H1 (cell line): ENCODE measurements around the gene CFAP100. TPM values are rescaled to one million over a fixed set of nuclear protein-coding genes. Genes with fewer than 3 reads are reported as not detected.

Experiments
- CTCF ChIA-PET: fragments of 300-600 bp; sonication (Branson Sonifier 250); formaldehyde crosslinking; loops from one replicate; lab custom pipeline; 2021; ENCODE audit not compliant: partially characterized antibody; lab: Charles Lee
- POLR2A ChIA-PET: fragments of 300-600 bp; sonication (Branson Sonifier 250); formaldehyde crosslinking; loops from one replicate; lab custom pipeline; 2021; ENCODE audit warnings: inconsistent platforms; ENCODE audit not compliant: partially characterized antibody; lab: Charles Lee
- DNase-seq, 2 experiments: peaks; one replicate each; pipeline versions ENCODE4 v3.0.0 to v3.0.0-alpha.2; 2010 to 2022; ENCODE audit warnings: low spot score in 2 of 2, low read depth in 1 of 2, mixed read lengths in 1 of 2
- FAIRE-seq: peaks from 2 replicates; lab custom pipeline; 2011; peaks lifted over from hg19 to GRCh38; lab: Jason Lieb, UNC
- H2AFZ ChIP-seq: 2 replicates; pipeline ENCODE4 v1.8.1; 2012; ENCODE audit warnings: low read length, inconsistent platforms
- H2AK5ac ChIP-seq: 2 replicates; pipeline ENCODE4 v1.6.1; 2013; ENCODE audit warnings: low read depth, low read length
- H2BK120ac ChIP-seq: replicated peaks from 2 replicates; pipeline ENCODE3; 2013; ENCODE audit warnings: low read depth, low read length, inconsistent platforms
- H2BK12ac ChIP-seq: 2 replicates; pipeline ENCODE4 v1.6.1; 2013; ENCODE audit warnings: low read depth, low read length
- H2BK15ac ChIP-seq: 2 replicates; pipeline ENCODE4 v1.6.1; 2013; ENCODE audit warnings: low read length
- H2BK20ac ChIP-seq: 2 replicates; pipeline ENCODE4 v1.6.1; 2013; ENCODE audit warnings: low read length
- H2BK5ac ChIP-seq: 2 replicates; pipeline ENCODE4 v1.6.1; 2013; ENCODE audit warnings: low read depth, low read length
- H3K14ac ChIP-seq: 2 replicates; pipeline ENCODE4 v1.6.1; 2013; ENCODE audit warnings: inconsistent platforms; ENCODE audit not compliant: insufficient read length
- H3K18ac ChIP-seq: 2 replicates; pipeline ENCODE4 v1.6.1; 2013; ENCODE audit warnings: low read length; ENCODE audit errors: extremely low read depth
- H3K23ac ChIP-seq: 2 replicates; pipeline ENCODE4 v1.6.1; 2013; ENCODE audit warnings: inconsistent platforms; ENCODE audit not compliant: insufficient read length
- H3K23me2 ChIP-seq: 2 replicates; pipeline ENCODE4 v1.6.1; 2013; ENCODE audit warnings: low read depth, low read length
- H3K27ac ChIP-seq: 2 replicates; pipeline ENCODE4 v1.6.1; 2011; ENCODE audit warnings: low read depth, low read length, inconsistent platforms
- H3K27me3 ChIP-seq, 4 experiments: replicated peaks in 1 of 4; 1 replicate in 1 of 4; 2 replicates in 3 of 4; pipeline versions ENCODE4 v1.6.1 to v1.8.1; 2011 to 2013; ENCODE audit warnings: low read length in 3 of 4, mild to moderate bottlenecking in 3 of 4, inconsistent platforms in 2 of 4, mixed read lengths in 2 of 4, moderate library complexity in 1 of 4; ENCODE audit not compliant: control insufficient read depth in 3 of 4, insufficient read depth in 3 of 4; ENCODE audit errors: extremely low read depth in 1 of 4
- H3K36me3 ChIP-seq, 4 experiments: 2 replicates each; pipeline versions ENCODE4 v1.6.1 to v1.8.1; 2011 to 2013; ENCODE audit warnings: mild to moderate bottlenecking in 4 of 4, low read length in 3 of 4, moderate library complexity in 2 of 4, control low read depth in 1 of 4, inconsistent platforms in 1 of 4; ENCODE audit not compliant: insufficient read depth in 4 of 4, control insufficient read depth in 2 of 4
- H3K4ac ChIP-seq: replicated peaks from 2 replicates; pipeline ENCODE3; 2013; ENCODE audit warnings: low read length, low read depth, mixed read lengths, inconsistent platforms; ENCODE audit not compliant: insufficient read length
- H3K4me1 ChIP-seq, 4 experiments: replicated peaks in 1 of 4; 1 replicate in 1 of 4; 2 replicates in 3 of 4; pipeline versions ENCODE4 v1.6.1 to v1.8.1; 2011 to 2013; ENCODE audit warnings: low read length in 3 of 4, inconsistent platforms in 2 of 4, mixed read lengths in 1 of 4; ENCODE audit not compliant: insufficient read depth in 4 of 4, control insufficient read depth in 3 of 4
- H3K4me2 ChIP-seq, 2 experiments: 2 replicates each; pipeline versions ENCODE4 v1.6.1 to v1.8.1; 2011 to 2013; ENCODE audit warnings: low read depth in 2 of 2, low read length in 2 of 2, control low read depth in 1 of 2, inconsistent platforms in 1 of 2, mild to moderate bottlenecking in 1 of 2; ENCODE audit not compliant: insufficient read depth in 1 of 2
- H3K4me3 ChIP-seq, 4 experiments: fragments of 200-600, 300-600 bp in 1 of 4; sonication (generic), shearing (Covaris generic), sonication (Bioruptor Twin) in 1 of 4; 2 replicates each; pipeline versions ENCODE4 v1.5.1 to v1.8.1; 2011 to 2016; ENCODE audit warnings: low read length in 4 of 4, low read depth in 3 of 4, control low read depth in 2 of 4, inconsistent platforms in 2 of 4, mild to moderate bottlenecking in 2 of 4, mixed read lengths in 1 of 4, moderate library complexity in 1 of 4; ENCODE audit not compliant: insufficient read depth in 2 of 4; ENCODE audit errors: extremely low read depth in 1 of 4
- H3K56ac ChIP-seq: replicated peaks from 2 replicates; pipeline ENCODE3; 2013; ENCODE audit warnings: low read depth, mild to moderate bottlenecking, mixed read lengths, low read length, inconsistent platforms; ENCODE audit not compliant: insufficient read length
- H3K79me1 ChIP-seq: 2 replicates; pipeline ENCODE4 v1.6.1; 2013; ENCODE audit warnings: low read depth, low read length, control low read depth
- H3K79me2 ChIP-seq, 2 experiments: 2 replicates each; pipeline versions ENCODE4 v1.6.1 to v1.8.1; 2012 to 2013; ENCODE audit warnings: low read length in 2 of 2, mild to moderate bottlenecking in 2 of 2, inconsistent platforms in 1 of 2; ENCODE audit not compliant: insufficient read depth in 2 of 2, control insufficient read depth in 1 of 2
- H3K9ac ChIP-seq, 4 experiments: replicated peaks in 1 of 4; 1 replicate in 1 of 4; 2 replicates in 3 of 4; pipeline versions ENCODE4 v1.6.1 to v1.8.1; 2011 to 2013; ENCODE audit warnings: low read depth in 3 of 4, low read length in 3 of 4, control low read depth in 2 of 4, mild to moderate bottlenecking in 2 of 4, moderate library complexity in 2 of 4, inconsistent platforms in 1 of 4; ENCODE audit errors: extremely low read depth in 1 of 4
- H3K9me3 ChIP-seq, 2 experiments: 2 replicates each; pipeline versions ENCODE4 v1.6.1 to v1.8.1; 2012 to 2013; ENCODE audit warnings: mild to moderate bottlenecking in 2 of 2, moderate library complexity in 2 of 2, control low read depth in 1 of 2, inconsistent platforms in 1 of 2, low read depth in 1 of 2, low read length in 1 of 2, mixed read lengths in 1 of 2; ENCODE audit not compliant: insufficient read depth in 2 of 2
- H4K20me1 ChIP-seq, 2 experiments: replicated peaks in 1 of 2; 2 replicates each; pipeline versions ENCODE3 to v1.8.1; 2011 to 2013; ENCODE audit warnings: inconsistent platforms in 2 of 2, low read length in 2 of 2, mild to moderate bottlenecking in 1 of 2; ENCODE audit not compliant: insufficient read depth in 2 of 2, control insufficient read depth in 1 of 2
- H4K5ac ChIP-seq: 2 replicates; pipeline ENCODE4 v1.6.1; 2013; ENCODE audit warnings: low read length, low read depth, mixed read lengths, inconsistent platforms; ENCODE audit not compliant: insufficient read length
- H4K8ac ChIP-seq: 2 replicates; pipeline ENCODE4 v1.8.0; 2013; ENCODE audit warnings: mild to moderate bottlenecking, moderate library complexity, low read length, inconsistent platforms; ENCODE audit not compliant: insufficient read depth; ENCODE audit errors: extremely low read depth
- H4K91ac ChIP-seq: replicated peaks from 2 replicates; pipeline ENCODE3; 2013; ENCODE audit warnings: low read length, mixed read lengths, inconsistent platforms; ENCODE audit not compliant: insufficient read length
- CHD1 ChIP-seq: IDR thresholded peaks from 2 replicates; pipeline ENCODE4 v1.6.1; 2012; ENCODE audit warnings: low read depth, low read length, improper control_type of control experiment
- EGR1 ChIP-seq: IDR thresholded peaks from 2 replicates; pipeline ENCODE4 v1.6.1; 2011; ENCODE audit warnings: low read depth, low read length, borderline replicate concordance
- HDAC2 ChIP-seq, 2 experiments: fragments of 300-600 bp in 1 of 2; sonication (generic) in 1 of 2; IDR thresholded peaks; 2 replicates each; pipeline ENCODE4 v1.6.1; 2011 to 2012; ENCODE audit warnings: low read depth in 2 of 2, low read length in 2 of 2, mild to moderate bottlenecking in 2 of 2, moderate library complexity in 2 of 2, borderline replicate concordance in 1 of 2, inconsistent platforms in 1 of 2
- JUN ChIP-seq: IDR thresholded peaks from 2 replicates; pipeline ENCODE4 v1.6.1; 2011; ENCODE audit warnings: low read depth, mild to moderate bottlenecking, improper control_type of control experiment, low read length
- MAX ChIP-seq: IDR thresholded peaks from 2 replicates; pipeline ENCODE4 v1.6.1; 2012; ENCODE audit warnings: inconsistent platforms
- POLR2A ChIP-seq, 2 experiments: IDR thresholded peaks; 1 replicate in 1 of 2; 2 replicates in 1 of 2; pipeline ENCODE4 v1.6.1; 2011; ENCODE audit warnings: low read depth in 2 of 2, low read length in 2 of 2, mild to moderate bottlenecking in 2 of 2; ENCODE audit errors: control extremely low read depth in 1 of 2
- RAD21 ChIP-seq, 2 experiments: IDR thresholded peaks in 1 of 2; conservative IDR thresholded peaks in 1 of 2; 2 replicates each; pipeline ENCODE4 v1.6.1; 2011; ENCODE audit warnings: low read depth in 2 of 2, low read length in 2 of 2, improper control_type of control experiment in 1 of 2, inconsistent platforms in 1 of 2, mild to moderate bottlenecking in 1 of 2, moderate library complexity in 1 of 2
- RXRA ChIP-seq: IDR thresholded peaks from 2 replicates; pipeline ENCODE4 v1.6.1; 2011; ENCODE audit warnings: low read depth, mild to moderate bottlenecking, low read length, moderate library complexity; ENCODE audit not compliant: insufficient read depth
- SAP30 ChIP-seq: fragments of 300-600 bp; sonication (generic); IDR thresholded peaks from 2 replicates; pipeline ENCODE4 v1.7.1; 2012; ENCODE audit warnings: low read length, moderate library complexity, mild to moderate bottlenecking, inconsistent platforms; ENCODE audit not compliant: insufficient read depth, insufficient replicate concordance
- WGBS, 2 experiments: shearing (Covaris generic) in 1 of 2; methylation state at CpG; one replicate each; pipeline versions ENCODE4 v1.1.6 to v1.1.7; 2013 to 2015; ENCODE audit warnings: low lambda C conversion rate in 2 of 2, mixed read lengths in 2 of 2, inconsistent platforms in 1 of 2, low coverage in 1 of 2, missing lambda C conversion rate in 1 of 2; ENCODE audit not compliant: insufficient replicate concordance in 2 of 2, insufficient coverage in 1 of 2, insufficient read length in 1 of 2; ENCODE audit errors: extremely low coverage in 1 of 2, missing lambda C conversion rate in 1 of 2; 5-methylcytosine and 5-hydroxymethylcytosine counted together
- polyA plus RNA-seq, 7 experiments: library from polyadenylated mRNA; depleted of rRNA in 3 of 7; stranded (reverse) in 5 of 7; unstranded in 2 of 7; fragments of >200 nt in 5 of 7; fragments of 200-250 nt in 2 of 7; gene quantifications; 1 replicate in 5 of 7; 2 replicates in 1 of 7; 4 replicates in 1 of 7; pipeline versions ENCODE4 v1.2.1 to v1.2.3, GENCODE V29; 2011 to 2013; ENCODE audit warnings: missing spikeins in 2 of 7, mixed read lengths in 2 of 7
- total RNA-seq: library from RNA; stranded (reverse); fragmentation: NEBNext Ultra II Directional; extraction: Animal tissue kit (Norgen Biotek cat#: 25700); gene quantifications from 2 replicates; pipeline ENCODE4 v1.2.1, GENCODE V29; 2021

CFAP100 gene
- total and polyA plus RNA-seq, 2 of the 8 experiments (the other 6 are each of a cell fraction or from before 2014, with no cell fraction given) = 0.17 TPM; not detected in 1

- Histone ChIP-seq H3K23ac (no peak overlapping the region), H3K9me3 (no peaks in the 10 kb centered on the region), H3K79me1 (no peaks in the 10 kb centered on the region), H2AK5ac (no peak overlapping the region), H2BK12ac (peak overlapping the region; percentile 60; the same call in 1 of the 2 replicates), H2BK20ac (0 out of 2 replicates have a peak overlapping the region, but pooled peaks have one; percentile 32), H2AFZ (no peak overlapping the region), H3K27ac (no peak overlapping the region), H3K4me1 (peaks cover 0 to 15% (median 0%) of the 10 kb centered on the region in 4 experiments; a peak in 2 of 7 replicates), H4K5ac (no peak overlapping the region), H2BK120ac (no peak overlapping the region), H4K20me1 (no peaks in the 10 kb centered on the region), H3K56ac (no peak overlapping the region), H2BK5ac (no peak overlapping the region; the same call in 1 of the 2 replicates), H3K4me3 (no peak overlapping the region), H3K36me3 (no peaks in the 10 kb centered on the region), H3K27me3 (0 out of 7 replicates have a peak, but pooled peaks cover 0 to 1% (median 0%) of the 10 kb centered on the region in 4 experiments), H3K4me2 (no peak overlapping the region), H3K9ac (no peak overlapping the region), H3K14ac (no peak overlapping the region), H3K18ac (peak overlapping the region; percentile 32; the same call in 1 of the 2 replicates), H3K23me2 (no peaks in the 10 kb centered on the region), H4K91ac (no peak overlapping the region), H3K4ac (no peak overlapping the region), H2BK15ac (0 out of 2 replicates have a peak overlapping the region, but pooled peaks have one; percentile 92), H4K8ac (no peak overlapping the region; the same call in 1 of the 2 replicates), H3K79me2 (no peaks in the 10 kb centered on the region)
- FAIRE-seq = no peak
- CTCF ChIA-PET = interaction anchor here (0.6 to 1.0 kb wide), 2 partner anchors 39 to 69 kb away, joined by 3 read pairs; no protein-coding TSS in a partner anchor
- DNase-seq = no peak
- WGBS, 2 experiments = 88% methylated on average over 5 of the region's 6 CpGs; no CpG with 5 or more reads in 1 of the 2 experiments
- POLR2A ChIA-PET = no interaction called here
- TF ChIP-seq RAD21 (IDR thresholded peaks at IDR 0.05 in 1 of 2, conservative IDR thresholded peaks at IDR 0.05 in 1 of 2; ENCODE audit: low read depth in 2 of 2, low read length in 2 of 2) = no peak
- no peak for TF ChIP-seq MAX
- no peak for TF ChIP-seq JUN
- TF ChIP-seq SAP30 = no peak
- no peak for TF ChIP-seq POLR2A (IDR thresholded peaks at IDR 0.05; ENCODE audit: control extremely low read depth in 1 of 2, low read depth in 2 of 2, low read length in 2 of 2)
- TF ChIP-seq CHD1 = no peak
- no peak for TF ChIP-seq EGR1
- no peak for TF ChIP-seq RXRA
- no peak for TF ChIP-seq HDAC2 (IDR thresholded peaks at IDR 0.05; ENCODE audit: borderline replicate concordance in 1 of 2, low read depth in 2 of 2, low read length in 2 of 2)
These were observed 7.5 kb downstream of the CFAP100 start for GRCh38 chr3:126402178-126402577.
